HCT116 (cell line): ENCODE measurements around the gene NPPB. TPM values are rescaled to one million over a fixed set of nuclear protein-coding genes. Genes with fewer than 3 reads are reported as not detected.
A peak's percentile ranks its signal among the peaks of the same experiment; 100 is the strongest.

Source experiments
- ATAC-seq: fragments of 200-7000 bp; cut with Tn5 transposase; 2 replicates; pipeline ENCODE4 v1.9.1; 2020; ENCODE audit warnings: mild to moderate bottlenecking, moderate library complexity
- BruUV-seq: library from RNA; stranded (reverse); fragments of 400-500 nt; replicated peaks from 2 replicates; lab custom pipeline; 2021; lab: Mats Ljungman, UMichigan
- CTCF ChIA-PET: fragments of 300-600 bp; sonication (Branson Sonifier 250); formaldehyde crosslinking; loops from one replicate; lab custom pipeline; 2021; ENCODE audit warnings: antibody characterized with exemption; lab: Charles Lee
- POLR2A ChIA-PET: fragments of 300-600, 350-600 bp; sonication (Branson Sonifier 250); formaldehyde crosslinking; loops from one replicate; lab custom pipeline; 2021; ENCODE audit warnings: antibody characterized with exemption; lab: Charles Lee
- RAD21 ChIA-PET, 2 experiments: fragments of 300-600 bp; sonication (Branson Sonifier 250); formaldehyde crosslinking; loops; one replicate each; lab custom pipeline; 2023; ENCODE audit warnings: low total read pairs in 2 of 2; ENCODE audit not compliant: uncharacterized antibody in 2 of 2, unreplicated experiment in 2 of 2, low non-redundant PET in 1 of 2; lab: Charles Lee
- DNase-seq: peaks from one replicate; pipeline ENCODE4 v3.0.0-alpha.2; 2010; ENCODE audit warnings: low read depth, low spot score
- H2AFZ ChIP-seq: fragments of 200-600 bp; shearing (Covaris generic), sonication (generic); 2 replicates; pipeline ENCODE4 v1.6.1; 2017; ENCODE audit warnings: low read depth, mixed run types, mixed read lengths, antibody characterized with exemption, low read length; ENCODE audit not compliant: poor library complexity, severe bottlenecking
- H3K27ac ChIP-seq: 2 replicates; pipeline ENCODE4 v1.5.1; 2012; ENCODE audit warnings: low read depth, low read length
- H3K27me3 ChIP-seq: fragments of 200-600 bp; sonication (generic); 2 replicates; pipeline ENCODE4 v1.6.1; 2016; ENCODE audit warnings: mixed run types, low read length, mixed read lengths; ENCODE audit not compliant: insufficient read depth
- H3K36me3 ChIP-seq, 2 experiments: fragments of 200-500 bp in 1 of 2; fragments of 200-600 bp in 1 of 2; sonication (Bioruptor generic) in 1 of 2; sonication (generic) in 1 of 2; 2 replicates each; pipeline versions ENCODE4 v1.5.1 to v1.6.1; 2014 to 2016; ENCODE audit warnings: low read length in 2 of 2, inconsistent platforms in 1 of 2, mixed read lengths in 1 of 2, mixed run types in 1 of 2; ENCODE audit not compliant: insufficient read depth in 2 of 2, control insufficient read depth in 1 of 2
- H3K4me1 ChIP-seq, 2 experiments: fragments of 200-600 bp in 1 of 2; sonication (generic) in 1 of 2; 2 replicates each; pipeline versions ENCODE4 v1.5.1 to v1.6.1; 2012 to 2017; ENCODE audit warnings: low read length in 2 of 2, inconsistent platforms in 1 of 2, mild to moderate bottlenecking in 1 of 2, mixed read lengths in 1 of 2, mixed run types in 1 of 2, moderate library complexity in 1 of 2; ENCODE audit not compliant: insufficient read depth in 2 of 2, control insufficient read depth in 1 of 2
- H3K4me2 ChIP-seq: fragments of 200-600 bp; sonication (generic); 2 replicates; pipeline ENCODE4 v1.6.1; 2017; ENCODE audit warnings: mixed run types, low read length, mixed read lengths
- H3K4me3 ChIP-seq, 2 experiments: fragments of 200-600 bp in 1 of 2; sonication (generic) in 1 of 2; replicated peaks in 1 of 2; 2 replicates each; pipeline ENCODE4 v1.5.1; 2011 to 2016; ENCODE audit warnings: low read length in 2 of 2, control low read depth in 1 of 2, low read depth in 1 of 2, mild to moderate bottlenecking in 1 of 2, mixed read lengths in 1 of 2, mixed run types in 1 of 2
- H3K79me2 ChIP-seq: fragments of 200-600 bp; sonication (generic); 2 replicates; pipeline ENCODE4 v1.6.1; 2017; ENCODE audit warnings: mild to moderate bottlenecking, mixed run types, low read length, moderate library complexity, mixed read lengths; ENCODE audit not compliant: insufficient read depth
- H3K9ac ChIP-seq: fragments of 200-600 bp; sonication (generic); 2 replicates; pipeline ENCODE4 v1.6.1; 2016; ENCODE audit warnings: low read length, mixed read lengths
- H3K9me2 ChIP-seq: fragments of 200-600 bp; sonication (generic), shearing (Covaris generic); 2 replicates; pipeline ENCODE4 v1.6.1; 2017; ENCODE audit warnings: mixed run types, mild to moderate bottlenecking, moderate library complexity; ENCODE audit not compliant: insufficient read depth
- H3K9me3 ChIP-seq, 2 experiments: fragments of 200-500 bp in 1 of 2; fragments of 200-600 bp in 1 of 2; sonication (Bioruptor generic) in 1 of 2; sonication (generic) in 1 of 2; 2 replicates each; pipeline ENCODE4 v1.6.1; 2014 to 2017; ENCODE audit warnings: low read length in 2 of 2, mixed read lengths in 2 of 2, inconsistent platforms in 1 of 2, low read depth in 1 of 2, mild to moderate bottlenecking in 1 of 2, mixed run types in 1 of 2, moderate library complexity in 1 of 2; ENCODE audit not compliant: control insufficient read depth in 1 of 2, insufficient read depth in 1 of 2
- H4K20me1 ChIP-seq: fragments of 200-600 bp; sonication (generic), shearing (Covaris generic); 2 replicates; pipeline ENCODE4 v1.6.1; 2017; ENCODE audit warnings: mixed run types, mild to moderate bottlenecking, moderate library complexity; ENCODE audit not compliant: insufficient read depth
- RAD21 ChIP-seq: IDR thresholded peaks from 2 replicates; pipeline ENCODE4 v1.6.1; 2012; ENCODE audit warnings: low read depth, mild to moderate bottlenecking
- ZNF274 ChIP-seq: fragments of 200-500 bp; sonication (Bioruptor generic); IDR thresholded peaks from 2 replicates; pipeline ENCODE4 v1.6.1; 2014; ENCODE audit warnings: mild to moderate bottlenecking, low read depth, low read length, inconsistent platforms
- intact Hi-C: fragments of 100-400 bp; cut with micrococcal nuclease; formaldehyde crosslinking; loops from 2 replicates; pipeline ENCODE4 v1.10.0; 2022
- total RNA-seq: library from RNA; stranded (reverse); gene quantifications from one replicate; pipeline ENCODE4 v1.2.1, GENCODE V29; 2021; ENCODE audit not compliant: unreplicated experiment
- TF ChIP-seq, protein P1 (sequence below), 3 experiments: fragments of 200-600 bp in 1 of 3; sonication (generic) in 1 of 3; IDR thresholded peaks in 2 of 3; conservative IDR thresholded peaks in 1 of 3; 2 replicates each; pipeline ENCODE4 v1.5.1; 2012 to 2017; ENCODE audit warnings: low read depth in 2 of 3, low read length in 2 of 3, antibody characterized with exemption in 1 of 3, borderline replicate concordance in 1 of 3, control low read depth in 1 of 3, mild to moderate bottlenecking in 1 of 3, mixed read lengths in 1 of 3, mixed run types in 1 of 3, moderate library complexity in 1 of 3; ENCODE audit not compliant: insufficient read depth in 1 of 3

Gene NPPB
- total RNA-seq, 1 experiment from 2014 or later, result not detected

GRCh38 chr1:11838349-11839272 is 20.1 kb downstream of the NPPB start:
- Histone ChIP-seq H3K9me2 (no peaks in the 10 kb centered on the region), H3K4me2 (no peak overlapping the region), H3K36me3 (peaks cover 7 to 24% of the 10 kb centered on the region in 2 experiments; a peak in 2 of 4 replicates), H3K79me2 (no peaks in the 10 kb centered on the region), H3K9ac (no peak overlapping the region), H3K4me1 (no peaks in the 10 kb centered on the region), H4K20me1 (no peaks in the 10 kb centered on the region), H3K9me3 (no peaks in the 10 kb centered on the region), H3K4me3 (no peak overlapping the region), H3K27me3 (no peaks in the 10 kb centered on the region), H2AFZ (no peak overlapping the region), H3K27ac (no peak overlapping the region)
- ATAC-seq (peak; percentile 98), DNase-seq (no peak)
- TF ChIP-seq RAD21, result peak; percentile 99
- TF ChIP-seq, protein P1, sequence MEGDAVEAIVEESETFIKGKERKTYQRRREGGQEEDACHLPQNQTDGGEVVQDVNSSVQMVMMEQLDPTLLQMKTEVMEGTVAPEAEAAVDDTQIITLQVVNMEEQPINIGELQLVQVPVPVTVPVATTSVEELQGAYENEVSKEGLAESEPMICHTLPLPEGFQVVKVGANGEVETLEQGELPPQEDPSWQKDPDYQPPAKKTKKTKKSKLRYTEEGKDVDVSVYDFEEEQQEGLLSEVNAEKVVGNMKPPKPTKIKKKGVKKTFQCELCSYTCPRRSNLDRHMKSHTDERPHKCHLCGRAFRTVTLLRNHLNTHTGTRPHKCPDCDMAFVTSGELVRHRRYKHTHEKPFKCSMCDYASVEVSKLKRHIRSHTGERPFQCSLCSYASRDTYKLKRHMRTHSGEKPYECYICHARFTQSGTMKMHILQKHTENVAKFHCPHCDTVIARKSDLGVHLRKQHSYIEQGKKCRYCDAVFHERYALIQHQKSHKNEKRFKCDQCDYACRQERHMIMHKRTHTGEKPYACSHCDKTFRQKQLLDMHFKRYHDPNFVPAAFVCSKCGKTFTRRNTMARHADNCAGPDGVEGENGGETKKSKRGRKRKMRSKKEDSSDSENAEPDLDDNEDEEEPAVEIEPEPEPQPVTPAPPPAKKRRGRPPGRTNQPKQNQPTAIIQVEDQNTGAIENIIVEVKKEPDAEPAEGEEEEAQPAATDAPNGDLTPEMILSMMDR (IDR thresholded peaks at IDR 0.05 in 2 of 3, conservative IDR thresholded peaks at IDR 0.05 in 1 of 3; ENCODE audit: borderline replicate concordance in 1 of 3, insufficient read depth in 1 of 3, low read depth in 2 of 3, low read length in 2 of 3), result peak; percentile 95 to 99 (median 97)
- TF ChIP-seq ZNF274, result no peak
- ChIA-PET CTCF (interaction anchor here (0.6 to 1.0 kb wide), 6 partner anchors 32 to 144 kb away, joined by 3 to 12 read pairs (median 3); partner anchors contain the start of gene CLCN6), POLR2A (interaction anchor here (1.6 kb wide), 1 partner anchor 70 kb away, joined by 9 read pairs; no protein-coding TSS in a partner anchor), RAD21 (interaction anchor here in 1 of 2 experiments (0.5 to 0.7 kb wide), 2 partner anchors 62 to 185 kb away, joined by 3 read pairs; no protein-coding TSS in a partner anchor)
- BruUV-seq, result no TSS peak
- intact Hi-C loops, result loop anchor here (1.0 to 10.0 kb wide), 7 partner anchors 56 to 804 kb away; no protein-coding TSS in a partner anchor
